ENCODE results near the gene CD28.
A peak's percentile ranks its signal among the peaks of the same experiment; 100 is the strongest.

CD28 gene

GRCh38 chr2:203678971-203679370, 27.5 kb upstream of the CD28 start:
- TF ChIP-seq, protein P1, sequence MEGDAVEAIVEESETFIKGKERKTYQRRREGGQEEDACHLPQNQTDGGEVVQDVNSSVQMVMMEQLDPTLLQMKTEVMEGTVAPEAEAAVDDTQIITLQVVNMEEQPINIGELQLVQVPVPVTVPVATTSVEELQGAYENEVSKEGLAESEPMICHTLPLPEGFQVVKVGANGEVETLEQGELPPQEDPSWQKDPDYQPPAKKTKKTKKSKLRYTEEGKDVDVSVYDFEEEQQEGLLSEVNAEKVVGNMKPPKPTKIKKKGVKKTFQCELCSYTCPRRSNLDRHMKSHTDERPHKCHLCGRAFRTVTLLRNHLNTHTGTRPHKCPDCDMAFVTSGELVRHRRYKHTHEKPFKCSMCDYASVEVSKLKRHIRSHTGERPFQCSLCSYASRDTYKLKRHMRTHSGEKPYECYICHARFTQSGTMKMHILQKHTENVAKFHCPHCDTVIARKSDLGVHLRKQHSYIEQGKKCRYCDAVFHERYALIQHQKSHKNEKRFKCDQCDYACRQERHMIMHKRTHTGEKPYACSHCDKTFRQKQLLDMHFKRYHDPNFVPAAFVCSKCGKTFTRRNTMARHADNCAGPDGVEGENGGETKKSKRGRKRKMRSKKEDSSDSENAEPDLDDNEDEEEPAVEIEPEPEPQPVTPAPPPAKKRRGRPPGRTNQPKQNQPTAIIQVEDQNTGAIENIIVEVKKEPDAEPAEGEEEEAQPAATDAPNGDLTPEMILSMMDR (IDR thresholded peaks at IDR 0.05; ENCODE audit: low read depth, low read length), result no peak
- no peak for DNase-seq (ENCODE audit: extremely low read depth, low read depth)

GRCh38 chr2:203679401-203679800, 27.0 kb upstream of the CD28 start:
- TF ChIP-seq, protein P1 (IDR thresholded peaks at IDR 0.05; ENCODE audit: low read depth, low read length), result no peak
- no peak for DNase-seq (ENCODE audit: extremely low read depth, low read depth)

- TF ChIP-seq, protein P1 (IDR thresholded peaks at IDR 0.05; ENCODE audit: low read depth, low read length), result no peak
- no peak for DNase-seq (ENCODE audit: extremely low read depth, low read depth)
Observed at GRCh38 chr2:203681978-203682377, 24.5 kb upstream of the CD28 start.

- DNase-seq (ENCODE audit: extremely low read depth, low read depth), result no peak
- TF ChIP-seq, protein P1 (IDR thresholded peaks at IDR 0.05; ENCODE audit: low read depth, low read length), result no peak
Observed at GRCh38 chr2:203682688-203683130, 23.7 kb upstream of the CD28 start.

- TF ChIP-seq, protein P1 (IDR thresholded peaks at IDR 0.05; ENCODE audit: low read depth, low read length), result no peak
- DNase-seq (ENCODE audit: extremely low read depth, low read depth), result no peak
Observed at GRCh38 chr2:203683421-203683820, 23.0 kb upstream of the CD28 start.

- TF ChIP-seq, protein P1 (IDR thresholded peaks at IDR 0.05; ENCODE audit: low read depth, low read length), result no peak
- DNase-seq (ENCODE audit: extremely low read depth, low read depth), result no peak
Observed at GRCh38 chr2:203683932-203684556, 22.4 kb upstream of the CD28 start.

- TF ChIP-seq, protein P1 (IDR thresholded peaks at IDR 0.05; ENCODE audit: low read depth, low read length), result no peak
- DNase-seq (ENCODE audit: extremely low read depth, low read depth), result peak; percentile 71
Observed at GRCh38 chr2:203685081-203685621, 21.3 kb upstream of the CD28 start.
